Measurements from ENCODE around the gene ZFR2.

- TF ChIP-seq CTCF (IDR thresholded peaks at IDR 0.05) (no peak), POLR2A (IDR thresholded peaks at IDR 0.05; ENCODE audit: low read depth) (no peak), POLR2AphosphoS5 (IDR thresholded peaks at IDR 0.05) (no peak), EP300 (IDR thresholded peaks at IDR 0.05) (no peak)
Observed at GRCh38 chr19:3837332-3837731, 31.5 kb downstream of the ZFR2 start.
